Fibroblast of the aortic adventitia (primary cell): ENCODE data around the gene METAP1D. TPM values are rescaled to one million over a fixed set of nuclear protein-coding genes. Genes with fewer than 3 reads are reported as not detected.

Experiments used
- DNase-seq: peaks from one replicate; pipeline ENCODE4 v3.0.0-alpha.2; 2010; ENCODE audit warnings: low read depth
- H3K4me3 ChIP-seq: 2 replicates; pipeline ENCODE4 v1.5.1; 2011; ENCODE audit warnings: low read depth, mild to moderate bottlenecking, control low read depth, low read length, moderate library complexity
- CTCF ChIP-seq: IDR thresholded peaks from 2 replicates; pipeline ENCODE4 v1.5.1; 2011; ENCODE audit warnings: mild to moderate bottlenecking, low read length, control low read depth, inconsistent platforms; ENCODE audit not compliant: insufficient read depth
- total RNA-seq: library from RNA; depleted of rRNA; stranded (reverse); fragments of >200 nt; gene quantifications from 2 replicates; pipeline ENCODE4 v1.2.3, GENCODE V29; 2012; ENCODE audit warnings: low replicate concordance

METAP1D gene
- total RNA-seq, 1 donor = 14.3 TPM

GRCh38 chr2:172086241-172087206, 86.8 kb downstream of the METAP1D start:
- peak overlapping the region; percentile 67 for H3K4me3 ChIP-seq
- peak; percentile 24 for DNase-seq
- TF ChIP-seq CTCF = peak; percentile 35

GRCh38 chr2:172087207-172087779, 87.5 kb downstream of the METAP1D start:
- H3K4me3 ChIP-seq = peak overlapping the region; percentile 67
- TF ChIP-seq CTCF = no peak
- DNase-seq = peak; percentile 9

GRCh38 chr2:172087780-172088244, 88.1 kb downstream of the METAP1D start:
- H3K4me3 ChIP-seq = peak overlapping the region; percentile 6
- no peak for TF ChIP-seq CTCF
- DNase-seq = peak; percentile 9

GRCh38 chr2:172088245-172089004, 88.7 kb downstream of the METAP1D start:
- DNase-seq = no peak
- H3K4me3 ChIP-seq = no peak overlapping the region
- TF ChIP-seq CTCF = no peak

GRCh38 chr2:172089005-172089504, 89.3 kb downstream of the METAP1D start:
- no peak for DNase-seq
- no peak overlapping the region for H3K4me3 ChIP-seq
- no peak for TF ChIP-seq CTCF

- TF ChIP-seq CTCF = no peak
These were observed 89.9 kb downstream of the METAP1D start for GRCh38 chr2:172089633-172090032.

More at GRCh38 chr2:172089633-172090032, 89.9 kb downstream of the METAP1D start:
- no peak for DNase-seq
- H3K4me3 ChIP-seq = no peak overlapping the region
